Liver (tissue), 3 donors: ENCODE data around the gene SCG3.

ENCODE experiments used
- EGR1 ChIP-seq, 2 donors: IDR thresholded peaks; 2 replicates each; pipeline ENCODE4 v1.6.1; 2016 to 2018; ENCODE audit warnings: antibody characterized with exemption in 2 of 2, low read depth in 2 of 2
- SP1 ChIP-seq: IDR thresholded peaks from 2 replicates; pipeline ENCODE4 v1.6.1; 2018; ENCODE audit warnings: antibody characterized with exemption, mild to moderate bottlenecking
- YY1 ChIP-seq: IDR thresholded peaks from 2 replicates; pipeline ENCODE4 v1.6.1; 2016; ENCODE audit warnings: antibody characterized with exemption, mild to moderate bottlenecking
- TF ChIP-seq, protein P1 (sequence below): fragments of 150-350 bp; IDR thresholded peaks from 2 replicates; pipeline ENCODE4 v1.5.1; 2017; ENCODE audit warnings: improper control_type of control experiment, low read depth, low read length; ENCODE audit not compliant: missing input control
- TF ChIP-seq, protein P2 (sequence below): IDR thresholded peaks from 2 replicates; pipeline ENCODE4 v1.6.1; 2016; ENCODE audit warnings: antibody characterized with exemption
- TF ChIP-seq, protein P3 (sequence below): IDR thresholded peaks from 2 replicates; pipeline ENCODE4 v1.6.1; 2016; ENCODE audit warnings: antibody characterized with exemption, mild to moderate bottlenecking
- donor health status: healthy.
- donor health status: healthy.

DNA sequence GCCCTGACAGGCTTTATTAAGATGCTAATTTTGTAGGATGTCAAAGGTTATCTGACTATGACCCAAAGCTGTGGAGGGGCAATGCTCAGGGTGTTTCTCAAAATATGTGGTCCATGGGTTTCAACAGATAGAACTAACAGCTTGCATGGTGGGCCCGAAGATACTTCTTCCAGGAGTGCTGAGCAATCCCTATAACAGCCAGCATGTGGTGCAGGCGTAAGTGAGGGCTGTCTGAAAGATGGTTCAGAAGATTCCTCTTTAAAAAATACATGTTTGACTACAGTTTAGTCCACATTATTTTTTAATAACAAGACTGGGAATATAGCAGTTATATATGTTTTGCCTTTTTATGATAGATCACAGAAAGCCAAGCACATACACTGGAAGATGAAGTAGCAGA lies 7.6 kb downstream of the SCG3 start:
- TF ChIP-seq, protein P1, sequence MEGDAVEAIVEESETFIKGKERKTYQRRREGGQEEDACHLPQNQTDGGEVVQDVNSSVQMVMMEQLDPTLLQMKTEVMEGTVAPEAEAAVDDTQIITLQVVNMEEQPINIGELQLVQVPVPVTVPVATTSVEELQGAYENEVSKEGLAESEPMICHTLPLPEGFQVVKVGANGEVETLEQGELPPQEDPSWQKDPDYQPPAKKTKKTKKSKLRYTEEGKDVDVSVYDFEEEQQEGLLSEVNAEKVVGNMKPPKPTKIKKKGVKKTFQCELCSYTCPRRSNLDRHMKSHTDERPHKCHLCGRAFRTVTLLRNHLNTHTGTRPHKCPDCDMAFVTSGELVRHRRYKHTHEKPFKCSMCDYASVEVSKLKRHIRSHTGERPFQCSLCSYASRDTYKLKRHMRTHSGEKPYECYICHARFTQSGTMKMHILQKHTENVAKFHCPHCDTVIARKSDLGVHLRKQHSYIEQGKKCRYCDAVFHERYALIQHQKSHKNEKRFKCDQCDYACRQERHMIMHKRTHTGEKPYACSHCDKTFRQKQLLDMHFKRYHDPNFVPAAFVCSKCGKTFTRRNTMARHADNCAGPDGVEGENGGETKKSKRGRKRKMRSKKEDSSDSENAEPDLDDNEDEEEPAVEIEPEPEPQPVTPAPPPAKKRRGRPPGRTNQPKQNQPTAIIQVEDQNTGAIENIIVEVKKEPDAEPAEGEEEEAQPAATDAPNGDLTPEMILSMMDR: no peak
- TF ChIP-seq, protein P2, sequence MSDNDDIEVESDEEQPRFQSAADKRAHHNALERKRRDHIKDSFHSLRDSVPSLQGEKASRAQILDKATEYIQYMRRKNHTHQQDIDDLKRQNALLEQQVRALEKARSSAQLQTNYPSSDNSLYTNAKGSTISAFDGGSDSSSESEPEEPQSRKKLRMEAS: no peak
- TF ChIP-seq EGR1 (IDR thresholded peaks at IDR 0.05; ENCODE audit: low read depth in 2 of 2) (no peak), SP1 (no peak), YY1 (no peak)
- TF ChIP-seq, protein P3, sequence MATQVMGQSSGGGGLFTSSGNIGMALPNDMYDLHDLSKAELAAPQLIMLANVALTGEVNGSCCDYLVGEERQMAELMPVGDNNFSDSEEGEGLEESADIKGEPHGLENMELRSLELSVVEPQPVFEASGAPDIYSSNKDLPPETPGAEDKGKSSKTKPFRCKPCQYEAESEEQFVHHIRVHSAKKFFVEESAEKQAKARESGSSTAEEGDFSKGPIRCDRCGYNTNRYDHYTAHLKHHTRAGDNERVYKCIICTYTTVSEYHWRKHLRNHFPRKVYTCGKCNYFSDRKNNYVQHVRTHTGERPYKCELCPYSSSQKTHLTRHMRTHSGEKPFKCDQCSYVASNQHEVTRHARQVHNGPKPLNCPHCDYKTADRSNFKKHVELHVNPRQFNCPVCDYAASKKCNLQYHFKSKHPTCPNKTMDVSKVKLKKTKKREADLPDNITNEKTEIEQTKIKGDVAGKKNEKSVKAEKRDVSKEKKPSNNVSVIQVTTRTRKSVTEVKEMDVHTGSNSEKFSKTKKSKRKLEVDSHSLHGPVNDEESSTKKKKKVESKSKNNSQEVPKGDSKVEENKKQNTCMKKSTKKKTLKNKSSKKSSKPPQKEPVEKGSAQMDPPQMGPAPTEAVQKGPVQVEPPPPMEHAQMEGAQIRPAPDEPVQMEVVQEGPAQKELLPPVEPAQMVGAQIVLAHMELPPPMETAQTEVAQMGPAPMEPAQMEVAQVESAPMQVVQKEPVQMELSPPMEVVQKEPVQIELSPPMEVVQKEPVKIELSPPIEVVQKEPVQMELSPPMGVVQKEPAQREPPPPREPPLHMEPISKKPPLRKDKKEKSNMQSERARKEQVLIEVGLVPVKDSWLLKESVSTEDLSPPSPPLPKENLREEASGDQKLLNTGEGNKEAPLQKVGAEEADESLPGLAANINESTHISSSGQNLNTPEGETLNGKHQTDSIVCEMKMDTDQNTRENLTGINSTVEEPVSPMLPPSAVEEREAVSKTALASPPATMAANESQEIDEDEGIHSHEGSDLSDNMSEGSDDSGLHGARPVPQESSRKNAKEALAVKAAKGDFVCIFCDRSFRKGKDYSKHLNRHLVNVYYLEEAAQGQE: no peak
